Activated CD4-positive, alpha-beta T cell treated with anti-CD3 and anti-CD28 coated beads, Interleukin-2, Interleukin-4, amounts not matched to agents 100 ng/mL and 50 ng/mL, durations not matched to agents 16 hours and 8 hours (primary cell): Measurements from ENCODE around the gene DEPDC7.
"Not testable (repeated sequence)": the region's sequence is repeated elsewhere in the genome, so short reads cannot be mapped to it uniquely, and the experiment has no call there.

ENCODE experiments used
- DNase-seq: peaks from one replicate; pipeline ENCODE4 v3.0.0-alpha.2; 2020; ENCODE audit warnings: low spot score

DEPDC7 gene

DNA sequence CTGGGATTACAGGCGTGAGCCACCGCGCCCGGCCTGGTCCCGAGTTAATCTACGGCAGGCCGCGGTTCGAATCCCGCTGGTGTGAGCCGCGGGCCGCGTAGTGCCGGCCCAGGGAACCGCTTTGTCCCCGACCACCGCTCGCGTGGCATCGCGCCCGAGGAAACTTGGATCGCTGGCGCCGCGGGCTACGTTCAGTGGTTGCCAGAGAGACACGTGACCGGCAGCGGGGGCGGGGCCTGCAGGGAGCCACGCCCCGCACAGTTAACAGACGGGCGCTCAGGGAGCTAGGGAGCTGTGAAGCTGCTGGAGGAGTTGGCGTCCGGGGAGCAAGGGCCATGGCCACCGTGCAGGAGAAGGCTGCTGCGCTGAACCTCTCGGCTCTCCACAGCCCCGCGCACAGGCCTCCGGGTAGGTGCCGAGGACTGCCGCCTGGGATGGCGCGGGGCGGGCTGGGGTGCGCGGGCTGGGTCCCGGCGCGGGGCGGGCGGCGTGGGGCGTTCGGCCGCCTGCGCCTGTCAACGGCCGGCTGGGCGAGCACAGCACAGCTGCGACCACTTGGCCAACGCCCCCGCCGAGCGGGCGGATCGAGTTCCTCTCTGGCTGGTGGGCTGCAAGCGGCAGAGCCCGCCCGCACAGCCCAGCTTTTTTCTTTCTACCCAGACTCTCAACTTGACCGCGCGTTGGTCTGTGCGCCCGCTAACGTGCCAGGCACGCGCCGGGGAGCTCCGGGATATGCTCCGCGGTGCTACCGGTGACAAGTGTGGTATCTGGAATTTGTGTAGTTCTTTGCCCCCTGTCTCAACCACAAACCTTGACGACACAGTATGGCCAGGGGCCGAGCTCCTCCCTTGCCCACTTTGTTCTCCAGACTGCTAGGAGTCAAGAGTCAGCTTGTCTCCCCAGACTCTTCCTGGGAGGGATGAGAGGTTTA lies at the start of gene DEPDC7:
TSS of gene DEPDC7 (plus strand) at position 258 of the 931 bp plus-strand sequence. CDS start at position 336, 78 bp downstream.
- DNase-seq = peak; percentile 62

DNA sequence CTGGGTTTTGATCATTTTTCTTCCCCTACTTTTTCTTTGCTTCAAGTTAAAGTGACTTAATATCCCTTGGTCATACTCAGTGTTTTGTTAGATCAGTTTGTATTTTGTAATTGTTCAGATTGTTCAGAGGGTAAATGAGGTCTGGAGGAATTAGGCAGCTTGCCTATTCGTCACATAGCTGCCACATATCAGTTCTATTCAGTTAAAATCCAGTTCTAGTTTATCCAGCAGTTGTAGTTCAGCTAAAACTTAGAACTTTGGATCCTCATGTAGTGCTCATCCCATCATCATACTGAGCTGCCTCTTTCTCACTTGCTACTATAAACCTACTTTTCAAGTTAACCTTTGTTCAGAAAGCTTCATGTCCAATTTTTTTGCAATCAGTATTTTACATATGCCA lies 47.1 kb upstream of the DEPDC7 start:
- no peak for DNase-seq

DNA sequence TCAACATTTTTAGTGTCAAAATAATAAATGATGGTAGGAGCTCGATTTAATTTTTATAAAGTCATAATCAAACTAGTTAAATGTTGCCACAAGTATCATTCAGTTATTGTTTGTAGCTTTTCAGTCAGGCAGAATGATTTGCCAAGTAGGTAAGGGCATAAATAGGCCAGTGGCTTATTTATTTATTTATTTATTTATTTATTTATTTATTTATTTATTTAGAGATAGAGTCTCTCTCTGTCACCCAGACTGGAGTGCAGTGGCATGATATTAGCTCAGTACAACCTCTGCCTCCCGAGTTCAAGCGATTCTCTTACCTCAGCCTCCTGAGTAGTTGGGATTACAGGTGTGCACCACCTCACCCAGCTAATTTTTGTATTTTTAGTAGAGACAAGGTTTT lies 43.4 kb upstream of the DEPDC7 start:
- not testable (repeated sequence) for DNase-seq

DNA sequence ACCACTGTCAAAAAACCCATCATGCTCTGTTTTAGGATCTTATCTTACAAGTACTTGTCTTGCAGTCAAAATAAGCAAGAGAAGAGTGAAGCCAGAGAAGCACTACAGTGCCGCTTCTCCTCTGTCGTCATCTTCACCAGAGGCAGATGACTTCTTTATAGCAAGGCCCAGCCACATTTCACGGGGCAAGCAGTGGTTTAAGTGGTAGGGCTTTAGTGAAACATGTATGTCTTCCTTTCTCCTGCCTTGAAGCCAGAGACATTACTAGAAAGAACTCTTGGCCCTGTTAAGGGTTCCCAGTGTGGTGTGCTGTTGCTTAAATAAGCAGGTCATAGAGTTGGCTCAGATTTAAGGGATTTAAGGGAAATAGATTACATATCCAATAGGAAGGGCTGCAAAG lies 42.9 kb upstream of the DEPDC7 start:
- no peak for DNase-seq

DNA sequence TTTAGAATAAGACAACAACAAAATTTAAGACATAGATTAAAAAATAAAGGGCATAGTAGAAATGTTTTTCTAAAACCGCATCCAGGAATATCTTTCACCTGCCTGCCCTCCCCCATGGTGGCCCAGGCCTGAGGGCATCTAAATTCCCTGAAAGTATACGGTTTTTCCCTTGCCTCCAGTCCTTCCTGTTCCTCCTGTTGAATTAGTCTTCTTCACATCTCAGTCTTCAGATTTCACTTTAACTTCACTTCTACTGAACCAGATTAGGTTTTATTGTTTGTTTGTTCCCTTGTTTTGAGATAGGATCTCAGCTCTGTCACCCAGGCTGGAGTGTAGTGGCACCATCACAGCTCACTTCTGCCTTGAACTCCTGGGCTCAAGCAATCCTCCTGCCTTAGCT lies 33.1 kb upstream of the DEPDC7 start:
- no peak for DNase-seq

DNA sequence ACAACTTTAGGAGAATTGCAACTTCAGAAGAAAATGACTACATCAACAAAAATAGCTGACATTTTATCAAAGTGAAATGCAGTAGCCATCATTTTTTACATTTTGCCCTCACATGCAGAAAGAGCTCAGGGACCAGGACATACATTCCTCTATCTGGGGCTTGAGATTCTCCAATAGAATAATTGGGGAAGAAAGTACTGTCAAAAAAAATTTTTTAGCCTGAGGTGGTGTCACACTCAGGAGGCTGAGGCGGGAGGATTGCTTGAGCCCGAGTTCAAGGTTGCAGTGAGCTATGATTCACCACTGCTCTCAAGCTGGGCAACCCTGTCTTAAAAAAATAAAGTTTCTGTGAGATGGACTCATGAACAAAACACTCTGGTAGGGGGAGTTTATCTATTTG lies 32.2 kb upstream of the DEPDC7 start:
- no peak for DNase-seq

DNA sequence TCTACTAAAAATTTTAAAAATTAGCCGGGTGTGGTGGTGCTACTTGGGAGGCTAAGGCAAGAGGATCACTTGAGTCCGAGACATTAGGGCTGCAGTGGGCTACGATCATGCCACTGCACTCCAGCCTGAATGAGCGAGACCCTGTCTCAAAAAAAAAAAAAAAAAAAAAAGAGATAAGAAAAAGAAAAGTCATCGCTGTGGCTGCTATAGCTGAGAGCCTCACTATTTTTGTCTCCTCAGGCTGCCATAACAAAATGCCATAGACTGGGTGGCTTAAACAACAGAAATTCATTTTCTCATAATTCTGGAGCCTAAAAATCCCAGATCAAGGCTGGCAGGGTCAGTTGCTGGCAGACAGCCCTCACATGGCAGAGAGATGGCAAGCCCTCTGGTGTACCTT lies 30.1 kb upstream of the DEPDC7 start:
- no peak for DNase-seq

DNA sequence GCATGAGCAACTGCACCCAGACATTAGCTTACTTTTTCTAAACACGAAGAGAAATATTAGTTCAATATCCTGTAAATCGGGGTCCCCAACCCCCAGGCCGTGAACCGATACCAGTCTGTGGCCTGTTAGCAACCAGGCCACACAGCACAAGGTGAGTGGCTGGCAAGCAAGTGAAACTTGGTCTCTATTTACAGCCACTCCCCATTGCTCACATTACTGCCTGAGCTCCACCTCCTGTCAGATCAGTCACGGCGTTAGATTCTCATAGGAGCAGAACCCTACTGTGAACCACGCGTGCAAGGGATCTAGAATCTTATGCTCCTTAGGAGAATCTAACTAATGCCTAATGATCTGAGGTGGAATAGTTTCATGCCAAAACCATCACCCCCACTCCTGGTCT lies 27.8 kb upstream of the DEPDC7 start:
- DNase-seq = no peak

DNA sequence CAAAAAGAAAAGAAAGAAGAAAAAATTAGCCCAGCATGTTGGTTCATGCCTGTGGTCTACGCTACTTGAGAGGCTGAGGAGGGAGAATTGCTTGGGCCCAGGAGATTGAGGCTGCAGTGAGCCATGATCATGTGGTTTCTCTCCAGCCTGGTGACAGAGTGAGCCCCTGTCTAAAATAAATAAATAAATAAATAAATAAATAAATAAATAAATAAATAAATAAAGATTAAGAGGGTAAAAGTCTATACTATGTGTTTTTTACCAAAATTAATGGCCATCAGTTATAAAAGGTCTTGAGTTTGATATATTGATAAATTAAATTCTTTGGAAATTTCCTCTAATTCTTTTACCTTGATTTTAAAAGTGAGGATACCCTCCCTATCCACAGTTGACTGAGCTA lies 25.2 kb upstream of the DEPDC7 start:
- DNase-seq = no peak

DNA sequence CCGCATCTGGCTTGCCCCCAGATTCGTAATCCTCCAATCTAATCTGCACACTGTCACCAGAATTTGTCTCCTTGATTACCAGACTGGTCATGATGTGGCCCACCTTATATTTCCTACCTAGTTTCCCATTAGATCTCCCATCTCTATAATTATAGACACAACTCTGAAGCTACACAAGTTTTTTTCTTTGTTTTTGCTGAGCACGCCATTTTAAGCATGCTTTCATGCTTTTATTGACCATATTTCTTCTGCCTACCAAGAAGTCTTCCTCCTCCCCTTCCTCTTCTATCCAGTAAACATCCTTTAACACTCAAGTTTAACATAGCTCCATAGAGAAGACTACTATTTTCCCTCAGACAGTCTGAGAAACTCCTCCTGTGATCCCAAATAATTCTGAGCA lies 24.3 kb upstream of the DEPDC7 start:
- no peak for DNase-seq

DNA sequence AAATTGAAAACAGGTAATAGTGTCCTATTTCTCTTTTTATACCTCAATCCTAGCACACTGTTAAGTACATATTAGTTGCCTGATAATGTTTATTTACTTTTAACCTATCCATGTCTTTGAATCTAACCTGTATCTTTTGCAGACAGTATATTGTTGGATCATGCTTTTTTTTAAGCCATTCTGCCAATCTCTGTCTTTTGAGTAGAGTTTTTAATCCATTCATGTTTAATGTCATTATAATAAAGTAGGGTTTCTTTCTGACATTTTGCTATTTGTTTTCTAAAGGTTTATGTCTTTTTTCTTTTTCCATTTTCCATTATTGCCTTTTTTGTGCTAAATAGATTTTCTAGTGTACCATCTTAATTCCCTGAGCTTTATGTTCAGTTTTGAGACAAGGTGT lies 23.8 kb upstream of the DEPDC7 start:
- no peak for DNase-seq

DNA sequence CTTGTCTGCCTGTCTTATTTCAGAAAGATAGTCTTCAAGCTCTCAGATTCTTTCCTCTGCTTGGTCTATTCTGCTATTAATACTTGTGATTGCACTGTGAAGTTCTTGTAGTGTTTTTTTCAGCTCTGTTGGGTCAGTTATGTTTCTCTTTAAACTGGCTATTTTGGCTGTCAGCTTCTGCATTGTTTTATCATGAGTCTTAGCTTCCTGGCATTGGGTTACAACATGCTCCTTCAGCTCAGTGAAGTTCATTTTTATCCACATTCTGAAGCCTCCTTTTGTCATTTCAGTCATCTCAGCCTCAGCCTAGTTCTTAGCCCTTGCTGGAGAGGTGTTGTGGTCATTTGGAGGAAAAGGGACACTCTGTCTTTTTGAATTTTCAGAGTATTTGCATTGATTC lies 15.5 kb upstream of the DEPDC7 start:
- DNase-seq = no peak

DNA sequence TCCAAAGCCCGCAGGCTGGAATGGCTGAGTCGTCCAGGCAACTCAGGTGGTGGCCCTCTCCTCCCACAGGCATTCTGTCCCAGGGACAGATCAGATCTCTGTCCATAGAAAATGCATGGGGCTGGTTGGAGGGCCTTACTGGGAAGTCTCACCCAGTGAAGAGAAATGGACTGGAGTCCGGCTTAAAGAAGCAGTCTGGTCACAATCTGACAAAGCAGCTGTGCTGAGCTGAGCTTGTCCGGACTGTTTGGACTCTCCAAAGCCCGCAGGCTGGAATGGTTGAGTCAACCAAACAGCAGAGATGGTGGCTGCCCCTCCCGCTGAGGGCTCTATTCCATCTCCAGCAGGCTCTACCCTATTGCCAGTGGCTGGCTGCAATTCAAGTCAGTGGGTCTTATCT lies 14.4 kb upstream of the DEPDC7 start:
- no peak for DNase-seq

DNA sequence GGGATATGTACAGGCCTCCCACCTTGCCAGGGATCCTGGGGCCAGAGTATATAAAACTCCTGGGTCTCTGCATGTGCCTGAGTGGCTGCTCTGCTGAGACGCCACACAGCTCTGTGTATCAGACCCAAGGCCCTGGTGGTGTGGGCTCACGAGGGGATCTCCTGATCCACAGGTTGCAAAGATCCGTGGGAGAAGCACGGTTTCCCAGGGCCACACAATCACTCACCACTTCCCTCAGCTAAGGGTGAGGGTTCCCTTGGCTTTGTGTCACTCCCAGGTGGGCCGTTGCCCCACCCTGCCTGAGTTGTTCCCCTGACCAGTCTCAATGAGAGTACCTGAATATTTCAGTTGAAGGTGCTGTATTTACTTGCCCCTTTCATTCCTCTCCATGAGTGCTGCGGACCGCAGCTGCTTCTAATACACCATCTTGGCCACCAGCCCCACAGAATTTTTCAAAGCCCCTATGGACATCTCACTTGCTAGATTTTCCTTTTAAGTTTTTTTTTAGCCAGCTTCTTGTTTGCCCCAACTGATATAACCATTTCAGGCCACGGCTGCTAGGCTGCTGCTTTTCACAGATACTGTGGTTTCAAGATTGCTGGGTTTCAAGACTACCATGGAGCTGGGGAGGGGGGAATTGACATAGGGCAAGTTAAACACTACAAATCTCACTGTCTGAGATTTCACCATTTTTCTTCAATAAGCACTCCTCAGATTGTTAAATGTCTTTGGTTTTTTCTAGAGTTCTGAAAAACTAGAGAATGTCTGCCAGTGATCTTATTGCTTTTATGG lies 13.7 kb upstream of the DEPDC7 start:
- DNase-seq = no peak

DNA sequence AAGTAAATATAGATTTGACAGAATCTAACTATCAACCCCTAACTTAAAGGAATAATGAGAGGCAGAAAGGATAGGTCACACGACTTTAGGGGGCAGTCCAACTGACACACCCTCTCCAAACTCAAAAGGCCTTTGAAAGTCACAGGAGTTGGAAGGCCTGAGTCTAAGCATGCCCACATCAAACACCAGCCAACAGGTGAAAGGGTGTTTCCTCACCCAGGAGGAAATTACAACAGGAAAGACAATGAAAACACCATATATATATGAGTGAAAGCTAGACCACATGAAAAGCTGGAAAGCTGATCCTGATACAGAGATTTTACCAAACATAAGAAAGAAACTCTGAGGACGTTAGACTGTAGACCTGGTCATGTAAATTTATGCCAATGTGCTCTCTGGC lies 10.5 kb upstream of the DEPDC7 start:
- peak; percentile 15 for DNase-seq

DNA sequence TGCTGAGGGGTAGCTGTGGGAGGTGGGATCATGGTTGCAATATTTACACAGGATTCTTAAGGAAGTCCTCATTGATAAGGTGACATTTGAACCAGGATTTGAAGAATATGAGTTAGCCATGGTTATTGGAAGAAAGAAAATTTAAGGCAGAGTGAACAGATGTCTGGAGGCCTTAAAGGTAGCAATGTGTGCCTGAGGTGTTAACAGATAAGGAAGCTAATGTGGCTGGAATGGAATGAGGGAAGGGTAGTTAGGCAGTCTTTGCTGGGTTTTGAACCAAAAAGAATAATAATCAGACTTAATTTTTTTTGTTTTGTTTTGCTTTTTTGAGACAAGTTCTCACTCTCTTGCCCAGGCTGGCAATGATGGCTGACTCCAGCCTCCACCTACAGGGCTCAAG lies 9.7 kb upstream of the DEPDC7 start:
- no peak for DNase-seq

DNA sequence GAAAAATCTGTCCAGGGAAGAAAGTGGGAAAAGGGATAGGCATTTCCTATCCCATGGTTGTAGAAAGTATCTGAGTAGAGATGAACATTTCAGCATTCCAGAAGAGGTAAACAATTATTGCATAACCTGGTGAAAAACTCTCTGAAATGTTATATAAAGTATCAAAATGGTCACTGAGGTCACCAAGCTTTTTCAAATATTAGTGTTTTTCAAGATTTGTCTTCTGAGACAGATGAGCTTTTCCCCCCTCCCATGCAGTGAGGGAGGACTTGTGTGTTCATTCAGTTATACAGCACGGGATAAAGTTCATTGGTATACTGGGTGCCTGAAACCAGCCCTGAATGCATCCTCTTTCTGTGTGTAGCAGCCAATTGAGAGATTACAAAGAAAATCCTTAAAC lies 1.9 kb upstream of the DEPDC7 start:
- no peak for DNase-seq

DNA sequence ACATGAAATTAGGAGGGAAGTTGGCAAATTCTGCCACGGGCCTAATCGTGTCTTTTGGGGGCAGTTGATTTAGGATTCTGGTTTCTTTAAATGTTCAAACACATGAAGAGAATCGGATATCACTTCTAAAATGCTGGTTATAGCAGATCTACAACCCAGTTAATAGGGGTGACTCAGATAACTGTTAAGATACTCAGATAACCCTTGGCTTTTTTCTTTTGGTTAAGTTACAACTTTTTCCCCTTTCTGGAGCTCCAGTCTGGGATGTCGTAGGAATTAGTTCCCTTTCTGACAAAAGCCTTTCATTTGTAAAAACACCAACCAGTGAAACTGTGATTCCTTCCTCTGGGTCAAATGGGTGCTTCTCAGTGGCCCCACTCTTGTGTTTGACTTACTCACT lies 976 bp downstream of the DEPDC7 start:
- no peak for DNase-seq

DNA sequence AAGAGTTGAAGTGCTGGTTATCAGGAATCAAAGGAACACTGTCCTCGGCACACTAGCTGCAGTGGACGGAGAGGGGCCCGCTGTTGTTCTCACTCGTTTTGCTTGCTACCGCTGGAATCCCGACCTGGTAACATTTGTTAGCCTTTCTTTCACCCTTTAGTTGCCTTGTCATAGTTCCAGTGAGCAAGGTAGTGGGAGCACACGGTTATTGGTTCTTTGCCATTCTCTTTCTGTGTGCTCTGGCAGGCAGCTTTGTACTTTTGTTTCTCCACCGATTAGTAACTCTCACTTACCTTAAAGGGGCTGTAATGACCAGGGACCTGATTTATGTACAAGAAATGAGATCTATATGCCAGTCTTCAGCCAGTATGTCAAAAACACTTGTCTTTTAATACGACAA lies 1.8 kb downstream of the DEPDC7 start:
- DNase-seq = no peak

DNA sequence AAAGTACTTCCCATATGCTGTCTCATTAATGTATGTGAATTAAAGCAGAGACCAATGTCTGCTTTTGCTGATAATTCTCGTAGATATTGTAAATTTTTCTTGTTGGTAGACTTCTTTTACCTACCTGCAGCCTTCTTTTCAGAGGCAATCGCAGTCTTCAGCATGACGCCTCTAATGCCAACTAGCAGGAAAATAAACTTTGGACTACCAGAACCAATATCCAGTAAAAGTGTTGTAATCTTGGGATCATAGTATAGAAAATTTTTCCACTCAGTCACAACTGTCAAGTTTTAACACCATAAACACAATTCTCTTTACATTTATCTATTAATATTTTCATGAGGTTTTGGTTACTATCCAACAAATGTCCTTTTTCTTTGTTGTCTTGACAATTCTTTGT lies 2.3 kb downstream of the DEPDC7 start:
- no peak for DNase-seq

DNA sequence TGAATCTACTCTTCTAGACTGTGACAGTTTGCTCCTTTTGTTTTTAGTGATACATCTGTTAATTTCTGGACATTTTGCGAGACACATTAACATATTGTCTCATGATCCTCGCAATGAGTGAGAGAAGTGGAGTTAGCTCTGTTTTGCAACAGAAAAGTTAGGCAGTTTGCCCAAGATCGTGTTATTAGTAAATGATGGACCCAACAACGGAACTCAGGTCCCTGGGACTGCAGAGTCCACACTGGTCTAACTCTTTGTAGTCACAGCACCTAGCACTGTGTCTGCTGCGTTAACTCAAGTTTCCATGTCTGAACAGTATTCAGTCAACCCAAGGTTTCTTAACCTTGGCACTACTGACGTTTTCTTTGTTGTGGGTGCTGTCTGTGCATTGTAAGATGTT lies 3.2 kb downstream of the DEPDC7 start:
- DNase-seq = no peak

DNA sequence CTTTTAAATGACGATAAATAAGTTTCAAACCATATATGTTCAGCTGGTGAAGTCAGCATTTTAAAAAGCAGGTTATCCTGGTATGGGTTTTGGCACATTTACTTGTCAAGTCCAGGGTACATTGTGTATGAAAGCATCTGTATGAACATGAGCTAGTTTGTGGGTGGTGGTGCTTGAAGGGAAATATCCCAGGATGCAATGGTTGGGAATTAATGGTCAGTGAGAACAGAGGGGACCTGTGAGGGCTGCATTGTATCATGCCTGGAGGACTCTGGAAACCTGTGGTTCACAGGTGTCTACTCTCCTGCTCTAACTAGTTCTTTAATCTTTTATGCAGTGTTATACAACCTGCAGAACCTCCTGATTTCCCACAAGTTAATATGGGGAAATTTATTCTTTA lies 5.8 kb downstream of the DEPDC7 start:
- DNase-seq = no peak

DNA sequence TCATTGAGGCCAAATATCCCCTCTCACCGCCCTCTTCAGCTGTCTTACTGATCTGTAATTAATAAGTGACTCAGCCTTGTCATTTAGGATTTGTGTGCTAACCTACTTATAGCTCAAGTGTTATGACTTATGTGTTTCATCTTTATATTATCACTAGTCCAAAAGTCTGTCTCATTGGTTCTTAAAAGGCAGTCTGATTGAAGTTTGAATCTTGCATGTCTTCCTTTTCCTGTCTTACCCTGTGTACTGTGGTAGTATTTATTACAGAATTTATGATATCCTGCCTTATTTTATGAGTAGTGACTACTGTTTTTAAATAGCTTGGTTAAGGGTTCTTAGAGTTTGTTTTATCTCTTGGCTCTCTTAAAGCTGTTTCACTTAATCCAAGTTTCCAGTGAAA lies 6.3 kb downstream of the DEPDC7 start:
- no peak for DNase-seq
